ENCODE results near the gene DENND1A.

The DENND1A gene

DNA sequence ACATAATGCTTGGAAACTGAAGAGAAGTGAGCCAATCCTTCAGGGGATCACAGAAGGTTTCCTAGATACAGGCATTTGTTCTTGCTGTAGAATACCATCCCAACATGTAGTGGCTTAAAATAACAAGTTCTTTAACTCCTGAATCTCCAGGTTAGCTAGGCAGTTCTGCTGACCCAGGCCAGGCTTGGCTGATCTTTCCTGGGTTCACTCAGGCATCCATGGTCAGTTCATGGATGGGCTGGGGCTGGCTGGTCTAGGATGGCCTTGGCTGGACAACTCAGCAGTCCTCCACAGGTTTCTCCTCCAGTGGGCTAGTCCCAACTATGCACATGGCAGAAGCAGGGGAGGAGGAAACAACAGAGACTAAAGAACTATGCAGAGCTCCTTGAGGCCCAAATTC is 37.4 kb upstream of the DENND1A start:
- CTCF ChIA-PET: no interaction called here
- POLR2A ChIA-PET: no interaction called here
- DNase-seq (ENCODE audit: extremely low spot score): no peak
- no peak for TF ChIP-seq FOXM1 (IDR thresholded peaks at IDR 0.05; ENCODE audit: borderline replicate concordance)
- TF ChIP-seq CTBP1 (IDR thresholded peaks at IDR 0.05; ENCODE audit: borderline replicate concordance): no peak
- TF ChIP-seq, protein P1, sequence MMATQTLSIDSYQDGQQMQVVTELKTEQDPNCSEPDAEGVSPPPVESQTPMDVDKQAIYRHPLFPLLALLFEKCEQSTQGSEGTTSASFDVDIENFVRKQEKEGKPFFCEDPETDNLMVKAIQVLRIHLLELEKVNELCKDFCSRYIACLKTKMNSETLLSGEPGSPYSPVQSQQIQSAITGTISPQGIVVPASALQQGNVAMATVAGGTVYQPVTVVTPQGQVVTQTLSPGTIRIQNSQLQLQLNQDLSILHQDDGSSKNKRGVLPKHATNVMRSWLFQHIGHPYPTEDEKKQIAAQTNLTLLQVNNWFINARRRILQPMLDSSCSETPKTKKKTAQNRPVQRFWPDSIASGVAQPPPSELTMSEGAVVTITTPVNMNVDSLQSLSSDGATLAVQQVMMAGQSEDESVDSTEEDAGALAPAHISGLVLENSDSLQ (IDR thresholded peaks at IDR 0.05): no peak

DNA sequence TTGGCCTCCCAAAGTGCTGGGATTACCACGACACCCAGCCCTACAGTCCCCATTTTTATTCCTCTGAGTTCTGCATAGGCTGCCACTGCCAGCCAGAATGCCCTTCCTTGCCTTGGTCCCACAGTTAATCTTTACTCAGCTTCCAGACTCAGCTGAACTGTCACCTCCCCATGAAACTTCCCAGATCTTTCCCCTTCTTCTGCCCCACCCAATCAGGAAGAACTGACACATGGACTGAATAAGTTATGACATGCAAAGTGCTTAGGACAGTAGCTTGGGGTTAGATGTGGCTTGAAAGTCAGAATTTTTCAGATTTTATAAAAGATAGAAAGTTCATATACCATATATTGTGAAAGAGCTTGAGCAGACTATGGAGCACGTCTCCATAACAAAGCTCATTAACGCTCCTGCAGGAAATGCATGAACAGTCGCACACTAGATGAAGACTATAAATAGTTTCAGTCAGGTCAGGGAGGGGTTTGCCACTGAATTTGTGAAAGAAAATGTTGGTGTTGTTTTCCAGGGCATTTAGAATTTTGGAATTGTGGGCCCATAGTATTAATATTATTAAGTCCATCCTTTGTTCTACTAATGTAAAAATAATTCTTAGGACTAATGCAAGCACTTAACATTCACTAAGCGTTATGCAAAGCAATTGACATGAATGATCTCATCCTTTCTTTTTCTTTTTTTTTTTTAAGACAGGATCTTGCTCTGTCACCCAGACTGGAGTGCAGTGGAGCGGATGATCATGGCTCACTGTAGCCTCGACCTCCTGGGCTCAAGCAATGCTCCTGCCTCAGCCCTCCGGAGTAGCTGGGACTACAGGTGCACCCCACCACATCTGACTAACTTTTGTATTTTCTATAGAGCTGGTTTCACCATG is 36.1 kb upstream of the DENND1A start:
- no peak for DNase-seq (ENCODE audit: extremely low spot score)
- TF ChIP-seq FOXA1 (IDR thresholded peaks at IDR 0.05) (no peak), BHLHE40 (IDR thresholded peaks at IDR 0.05; ENCODE audit: borderline replicate concordance) (no peak), SP1 (IDR thresholded peaks at IDR 0.05) (no peak)
- POLR2A ChIA-PET: no interaction called here
- CTCF ChIA-PET: no interaction called here

DNA sequence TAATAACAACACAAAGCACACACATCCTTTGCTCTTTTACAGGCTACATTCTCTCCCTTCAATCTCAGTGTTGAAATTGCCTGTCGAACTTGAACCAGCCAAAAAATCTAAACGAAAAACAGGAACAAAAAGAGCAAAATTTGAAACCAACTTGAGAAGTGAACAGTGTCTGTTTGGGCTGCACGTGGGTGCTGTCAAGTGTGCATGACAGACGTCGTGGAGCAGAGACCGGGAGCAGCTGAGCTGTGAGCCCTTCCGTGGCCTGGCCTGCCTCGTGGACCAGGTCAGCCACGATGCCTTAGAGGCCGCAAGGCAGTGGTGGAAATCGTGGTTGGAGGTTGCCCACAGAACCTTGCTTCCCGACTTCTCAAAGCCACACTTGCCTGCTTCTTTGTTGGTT is 34.8 kb upstream of the DENND1A start:
- no peak for DNase-seq (ENCODE audit: extremely low spot score)
- POLR2A ChIA-PET: no interaction called here
- CTCF ChIA-PET: no interaction called here
- TF ChIP-seq ZNF384 (IDR thresholded peaks at IDR 0.05) (no peak), SUZ12 (IDR thresholded peaks at IDR 0.05) (no peak), CTBP1 (IDR thresholded peaks at IDR 0.05; ENCODE audit: borderline replicate concordance) (no peak), FOXK2 (IDR thresholded peaks at IDR 0.05) (no peak)

DNA sequence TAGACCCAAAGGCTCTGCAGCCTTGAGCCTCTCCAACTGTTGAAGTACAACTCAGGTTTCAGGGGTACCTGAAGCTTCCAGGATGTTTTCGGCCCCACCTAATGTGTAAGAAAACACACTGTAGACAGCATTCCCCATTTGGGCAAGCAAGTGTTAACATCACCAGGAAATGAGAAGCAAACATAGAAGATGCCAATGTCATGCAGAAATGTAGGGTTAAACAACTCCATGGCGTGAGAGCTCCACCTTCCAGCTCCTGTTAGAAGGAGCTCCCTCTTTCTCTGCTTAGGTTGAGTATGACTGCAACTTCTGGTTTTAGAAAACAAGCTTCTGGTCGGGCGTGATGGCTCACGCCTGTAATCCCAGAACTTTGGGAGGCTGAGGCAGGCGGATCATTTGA is 31.0 kb upstream of the DENND1A start:
- ChIA-PET CTCF (interaction anchor here (0.8 kb wide), 1 partner anchor 78 kb away, joined by 5 read pairs; no protein-coding TSS in a partner anchor), POLR2A (no interaction called here)
- TF ChIP-seq FOXM1 (IDR thresholded peaks at IDR 0.05; ENCODE audit: borderline replicate concordance) (no peak), FOXA1 (IDR thresholded peaks at IDR 0.05) (no peak), LEF1 (IDR thresholded peaks at IDR 0.05; ENCODE audit: borderline replicate concordance) (no peak), TARDBP (IDR thresholded peaks at IDR 0.05) (no peak), L3MBTL2 (conservative IDR thresholded peaks at IDR 0.05) (no peak), ZNF384 (IDR thresholded peaks at IDR 0.05) (no peak), FOXK2 (IDR thresholded peaks at IDR 0.05) (no peak), ELF4 (IDR thresholded peaks at IDR 0.05) (no peak), HDGF (IDR thresholded peaks at IDR 0.05; ENCODE audit: borderline replicate concordance) (no peak), NFRKB (IDR thresholded peaks at IDR 0.05) (no peak), SUZ12 (IDR thresholded peaks at IDR 0.05) (no peak), BHLHE40 (IDR thresholded peaks at IDR 0.05; ENCODE audit: borderline replicate concordance) (no peak), CTBP1 (IDR thresholded peaks at IDR 0.05; ENCODE audit: borderline replicate concordance) (no peak), ARNT (IDR thresholded peaks at IDR 0.05) (no peak), SP1 (IDR thresholded peaks at IDR 0.05) (no peak)
- TF ChIP-seq, protein P1 (IDR thresholded peaks at IDR 0.05): no peak
- DNase-seq (ENCODE audit: extremely low spot score): no peak

DNA sequence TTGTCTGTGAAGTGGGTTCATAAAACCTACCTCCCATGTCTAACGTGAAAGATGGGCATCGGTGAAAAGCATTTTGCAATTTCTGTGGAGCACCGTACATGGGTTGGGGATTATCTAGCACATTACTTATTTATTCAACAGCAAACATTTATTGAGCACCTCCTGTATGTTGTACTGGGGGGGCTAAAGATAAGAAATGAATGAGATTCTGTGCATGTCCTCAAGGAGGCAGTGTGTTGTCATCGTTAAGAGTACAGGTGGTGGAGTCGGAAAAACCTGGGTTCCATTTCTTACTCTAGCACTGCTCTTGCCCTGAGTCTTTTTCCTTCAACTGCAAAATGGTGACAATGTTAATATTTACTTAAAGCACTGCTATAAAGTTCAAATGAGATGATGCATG is 30.4 kb upstream of the DENND1A start:
- ChIA-PET POLR2A (no interaction called here), CTCF (no interaction called here)
- DNase-seq (ENCODE audit: extremely low spot score): no peak
- no peak for TF ChIP-seq LEF1 (IDR thresholded peaks at IDR 0.05; ENCODE audit: borderline replicate concordance)
- no peak for TF ChIP-seq ARNT (IDR thresholded peaks at IDR 0.05)
- TF ChIP-seq ZNF384 (IDR thresholded peaks at IDR 0.05): no peak
- TF ChIP-seq FOXM1 (IDR thresholded peaks at IDR 0.05; ENCODE audit: borderline replicate concordance): no peak
- no peak for TF ChIP-seq SP1 (IDR thresholded peaks at IDR 0.05)
- TF ChIP-seq L3MBTL2 (conservative IDR thresholded peaks at IDR 0.05): no peak

DNA sequence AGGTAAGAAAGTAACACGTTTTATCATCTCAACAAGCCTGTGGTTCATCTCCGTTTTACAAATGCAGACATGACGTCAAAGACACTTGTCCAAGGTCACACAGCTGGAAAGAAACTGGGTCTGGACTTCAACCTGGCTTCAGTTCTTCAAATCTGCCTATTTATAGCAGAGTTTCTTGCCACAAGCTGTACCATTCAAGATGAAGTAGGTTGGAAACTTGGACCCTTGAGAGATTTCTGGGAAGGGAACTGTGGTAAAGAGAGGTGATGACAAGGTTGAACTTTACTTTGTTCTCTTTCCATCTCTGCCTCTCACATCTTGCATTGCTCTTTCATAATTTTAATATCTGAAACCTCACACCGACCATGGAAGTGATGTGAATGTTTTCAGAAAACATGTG is 29.9 kb upstream of the DENND1A start:
- DNase-seq (ENCODE audit: extremely low spot score): no peak
- ChIA-PET CTCF (no interaction called here), POLR2A (no interaction called here)
- TF ChIP-seq FOXM1 (IDR thresholded peaks at IDR 0.05; ENCODE audit: borderline replicate concordance) (no peak), CTBP1 (IDR thresholded peaks at IDR 0.05; ENCODE audit: borderline replicate concordance) (no peak), SUZ12 (IDR thresholded peaks at IDR 0.05) (no peak), LEF1 (IDR thresholded peaks at IDR 0.05; ENCODE audit: borderline replicate concordance) (no peak), BHLHE40 (IDR thresholded peaks at IDR 0.05; ENCODE audit: borderline replicate concordance) (no peak), TARDBP (IDR thresholded peaks at IDR 0.05) (no peak), ELF4 (IDR thresholded peaks at IDR 0.05) (no peak), FOXK2 (IDR thresholded peaks at IDR 0.05) (no peak), SP1 (IDR thresholded peaks at IDR 0.05) (no peak), ARNT (IDR thresholded peaks at IDR 0.05) (no peak), L3MBTL2 (conservative IDR thresholded peaks at IDR 0.05) (no peak), NFRKB (IDR thresholded peaks at IDR 0.05) (no peak)
- TF ChIP-seq, protein P1 (IDR thresholded peaks at IDR 0.05): no peak

DNA sequence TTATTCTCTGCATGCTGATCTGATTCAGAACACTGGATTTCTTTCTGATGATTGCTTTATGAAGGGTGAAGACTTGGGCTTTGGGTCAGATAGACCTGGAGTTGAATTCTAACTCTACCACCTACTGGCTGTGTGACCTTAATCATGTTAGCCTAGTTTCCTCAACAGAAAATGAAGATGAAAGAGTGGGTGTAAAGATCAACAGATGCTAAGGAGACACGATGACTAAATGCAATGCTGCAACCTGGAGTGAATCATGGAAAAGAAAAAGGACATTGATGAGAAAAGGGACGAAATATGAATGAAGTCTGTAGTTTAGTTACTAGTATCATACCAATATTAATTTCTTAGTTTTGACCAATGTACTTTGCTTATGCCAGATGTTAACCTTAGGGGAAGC is 27.8 kb upstream of the DENND1A start:
- CTCF ChIA-PET: interaction anchor here (0.5 kb wide), 1 partner anchor 579 kb away, joined by 6 read pairs; no protein-coding TSS in a partner anchor
- DNase-seq (ENCODE audit: extremely low spot score): no peak
- TF ChIP-seq LEF1 (IDR thresholded peaks at IDR 0.05; ENCODE audit: borderline replicate concordance) (no peak), FOXA1 (IDR thresholded peaks at IDR 0.05) (no peak), FOXK2 (IDR thresholded peaks at IDR 0.05) (no peak), NFRKB (IDR thresholded peaks at IDR 0.05) (no peak), HDGF (IDR thresholded peaks at IDR 0.05; ENCODE audit: borderline replicate concordance) (no peak), TARDBP (IDR thresholded peaks at IDR 0.05) (no peak), ARNT (IDR thresholded peaks at IDR 0.05) (no peak), SUZ12 (IDR thresholded peaks at IDR 0.05) (no peak), CTBP1 (IDR thresholded peaks at IDR 0.05; ENCODE audit: borderline replicate concordance) (no peak), ZNF384 (IDR thresholded peaks at IDR 0.05) (no peak), BHLHE40 (IDR thresholded peaks at IDR 0.05; ENCODE audit: borderline replicate concordance) (no peak)
- POLR2A ChIA-PET: no interaction called here

Data from HEK293T (cell line).